GM18873 (cell line): ENCODE data around the gene PDZD2.
"Not testable (repeated sequence)": the region's sequence is repeated elsewhere in the genome, so short reads cannot be mapped to it uniquely, and the experiment has no call there.

ENCODE experiments used
- ATAC-seq: cut with Tn5 transposase; IDR thresholded peaks from one replicate; pipeline ENCODE4 v1.9.1; 2021; ENCODE audit warnings: mild to moderate bottlenecking, moderate library complexity, moderate number of reproducible peaks; ENCODE audit not compliant: unreplicated experiment, low FRiP score

The PDZD2 gene

DNA sequence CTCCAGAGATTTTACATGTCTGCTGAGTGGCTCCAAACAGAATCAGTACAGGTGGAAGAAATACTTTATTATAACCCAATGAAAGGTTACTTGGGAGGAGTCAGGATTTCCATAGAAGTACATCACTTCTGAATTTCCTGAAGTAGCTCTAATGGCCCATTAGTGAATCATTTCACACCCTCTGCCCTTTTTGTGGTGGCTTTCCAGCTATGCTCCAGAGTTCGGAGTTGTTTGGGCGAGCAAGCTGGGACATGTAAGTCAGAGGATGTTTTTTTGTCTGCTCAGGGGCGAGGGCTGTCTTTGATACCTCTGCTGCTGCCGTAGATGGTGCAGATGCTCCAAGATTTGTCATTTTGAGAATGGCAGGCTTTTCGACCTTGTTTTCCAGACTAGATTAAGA is 309.1 kb downstream of the PDZD2 start:
- no peak for ATAC-seq

DNA sequence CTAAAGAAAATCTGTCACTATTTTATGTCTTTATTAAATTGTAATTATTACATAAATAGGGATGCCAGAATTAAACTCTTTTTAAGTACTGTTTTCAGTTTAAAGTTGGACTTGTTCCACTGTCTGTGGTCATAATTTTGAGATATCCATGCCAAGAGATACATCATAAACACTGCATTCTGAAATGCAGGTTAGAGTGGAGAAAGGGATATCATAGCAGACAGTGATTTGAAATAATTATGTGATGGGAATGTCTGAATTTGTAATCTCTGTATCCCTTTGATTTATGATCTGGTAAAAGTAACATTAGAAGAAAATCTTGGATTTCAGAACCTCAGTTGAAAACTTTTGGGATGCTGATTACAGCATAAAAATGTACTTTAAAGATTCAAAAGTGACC is 313.1 kb downstream of the PDZD2 start:
- no peak for ATAC-seq

DNA sequence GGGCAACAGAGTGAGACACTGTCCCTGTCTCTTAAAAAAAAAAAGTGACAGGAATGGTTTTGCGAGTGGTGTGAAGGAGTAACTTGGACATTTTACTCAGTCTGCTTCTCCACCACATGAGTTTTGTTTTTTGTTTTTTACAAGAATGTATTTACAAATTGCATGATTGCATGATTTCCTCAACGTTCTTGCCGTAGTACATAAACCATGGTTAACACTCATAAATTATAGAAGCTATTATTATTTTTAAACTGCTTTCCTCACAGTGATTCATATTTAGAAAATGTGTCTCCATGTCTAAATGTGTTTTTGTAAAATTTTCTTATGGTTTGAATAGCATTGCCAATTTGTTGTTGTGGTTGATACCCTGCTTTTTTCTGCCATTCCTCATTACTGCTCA is 315.2 kb downstream of the PDZD2 start:
- ATAC-seq, result no peak

- no peak for ATAC-seq
Observed at GRCh38 chr5:31957151-31957550, 318.2 kb downstream of the PDZD2 start.

- ATAC-seq, result no peak
Observed at GRCh38 chr5:31962351-31962751, 323.4 kb downstream of the PDZD2 start.

DNA sequence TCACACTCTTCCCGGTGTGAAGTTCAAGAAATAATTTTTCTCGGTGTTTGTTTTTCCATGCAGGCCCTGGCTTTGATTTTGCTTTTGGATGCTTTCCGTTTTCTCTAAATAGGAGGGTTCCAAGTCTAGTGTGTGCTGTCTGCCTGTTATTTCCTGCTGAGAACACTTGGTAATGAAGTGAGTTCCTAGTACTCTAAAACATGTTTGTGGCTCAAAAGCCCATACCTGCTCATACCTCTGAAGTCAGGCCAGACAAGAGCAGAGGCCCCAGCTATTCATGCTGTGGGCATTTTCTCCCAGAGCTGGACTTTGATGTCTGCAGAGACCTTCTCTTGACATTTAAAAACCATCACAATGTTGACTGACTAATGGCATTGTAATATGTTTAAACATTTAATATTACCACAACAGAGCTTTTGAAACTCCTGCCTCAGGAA is 324.0 kb downstream of the PDZD2 start:
- no peak for ATAC-seq

DNA sequence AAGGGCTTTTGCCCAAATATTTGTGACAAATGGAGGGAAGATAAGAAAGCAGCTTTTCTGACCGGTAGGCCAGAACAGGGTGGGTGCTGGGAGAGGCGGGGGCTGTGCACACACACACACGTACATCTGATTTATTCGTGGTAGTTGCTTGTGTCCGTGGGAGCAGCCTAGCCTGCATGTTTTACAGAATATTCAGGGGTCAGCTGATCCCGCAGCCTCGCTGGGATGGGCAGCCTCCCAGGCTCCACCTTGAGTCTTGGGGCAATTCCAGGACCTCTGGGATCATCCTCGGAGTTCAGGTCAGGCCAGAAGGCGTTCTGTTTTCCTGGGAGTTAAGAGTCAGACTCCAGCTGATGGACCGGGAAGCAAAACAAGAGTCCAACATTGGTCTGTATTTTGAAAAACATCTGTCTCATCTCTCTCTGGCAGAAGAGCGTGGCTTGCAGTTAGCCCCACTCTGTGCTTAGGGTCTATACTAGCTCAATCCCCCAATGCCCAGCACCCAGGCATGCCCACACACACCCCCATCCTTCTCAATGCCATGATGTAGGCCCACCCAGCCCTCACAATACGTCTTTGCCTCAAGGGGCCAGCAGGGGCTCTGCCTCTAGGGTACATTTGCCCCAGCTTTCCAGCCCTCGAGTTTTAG is 324.6 kb downstream of the PDZD2 start:
- ATAC-seq, result no peak

DNA sequence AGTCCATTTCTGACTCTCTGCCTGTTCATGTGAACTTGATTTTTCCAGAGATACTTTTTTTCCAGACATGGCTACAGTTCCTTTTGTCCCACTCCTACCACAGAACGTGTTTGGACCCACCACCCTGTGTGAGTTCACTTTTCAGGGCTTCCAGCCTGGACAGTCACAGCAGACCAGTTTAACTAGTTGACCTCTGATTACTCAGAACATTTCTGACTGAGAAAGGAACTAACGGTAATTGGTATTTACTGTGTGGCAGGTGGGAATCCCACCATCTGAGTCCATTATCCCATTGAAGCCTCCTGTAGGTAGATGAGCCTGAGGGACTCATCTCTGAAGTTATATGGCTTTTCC is 325.1 kb downstream of the PDZD2 start:
- ATAC-seq, result no peak

DNA sequence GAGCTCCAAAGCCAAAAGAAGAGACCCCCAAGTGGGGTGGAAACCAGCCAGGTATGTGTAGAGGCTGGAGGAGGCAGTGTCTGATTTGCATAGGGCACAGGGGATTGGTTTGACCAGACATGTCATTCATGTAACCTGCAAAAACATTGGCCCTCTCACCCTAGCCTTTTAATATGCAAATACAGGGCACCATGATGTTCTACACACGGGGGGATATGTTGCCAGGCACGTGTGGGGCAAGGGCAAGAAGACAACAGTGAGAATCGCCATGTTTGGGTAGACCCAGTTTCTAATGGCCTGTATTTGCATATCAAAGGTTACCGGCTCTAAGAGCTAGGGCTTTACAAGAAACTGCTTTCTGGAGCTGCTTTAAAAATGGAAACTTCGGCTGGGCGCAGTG is 326.3 kb downstream of the PDZD2 start:
- no peak for ATAC-seq

DNA sequence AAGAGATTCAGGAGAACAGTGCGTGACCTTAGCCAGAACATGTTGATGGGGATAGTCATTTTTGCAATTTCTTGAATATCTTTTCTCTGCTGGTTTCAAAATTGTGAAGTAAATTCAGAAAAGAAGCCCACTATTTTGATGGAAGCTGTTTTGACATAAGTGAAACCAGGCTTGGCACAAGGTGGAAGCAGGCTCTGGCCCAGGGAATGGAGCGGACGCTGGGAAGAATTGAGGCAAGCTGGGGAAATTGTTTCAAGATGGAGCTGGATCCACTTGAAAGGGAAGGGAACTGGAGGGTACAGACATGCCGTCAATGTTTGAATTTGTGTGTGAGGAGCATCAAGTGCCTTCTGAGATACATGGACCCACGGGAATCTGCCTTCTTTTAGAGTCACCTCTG is 328.0 kb downstream of the PDZD2 start:
- ATAC-seq, result no peak

DNA sequence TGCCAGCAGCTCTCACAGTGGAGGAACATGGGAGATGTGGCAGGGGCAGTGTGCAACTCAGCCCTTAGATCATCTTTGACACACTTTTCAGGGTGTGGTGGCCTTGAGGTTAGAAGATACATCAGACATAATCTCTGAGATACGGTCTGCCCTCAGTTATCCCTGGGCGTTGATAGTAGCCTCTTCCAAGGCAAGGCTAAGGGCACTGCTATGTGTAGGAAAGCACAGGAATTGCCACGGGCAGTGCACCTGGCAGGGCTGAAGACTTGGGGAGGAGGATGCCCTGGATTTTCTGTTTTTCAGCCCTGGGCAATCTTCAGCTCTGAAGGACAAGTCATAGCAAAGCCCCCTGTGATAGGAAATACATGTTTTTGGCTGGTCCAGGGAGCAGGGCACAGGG is 328.5 kb downstream of the PDZD2 start:
- ATAC-seq, result no peak

DNA sequence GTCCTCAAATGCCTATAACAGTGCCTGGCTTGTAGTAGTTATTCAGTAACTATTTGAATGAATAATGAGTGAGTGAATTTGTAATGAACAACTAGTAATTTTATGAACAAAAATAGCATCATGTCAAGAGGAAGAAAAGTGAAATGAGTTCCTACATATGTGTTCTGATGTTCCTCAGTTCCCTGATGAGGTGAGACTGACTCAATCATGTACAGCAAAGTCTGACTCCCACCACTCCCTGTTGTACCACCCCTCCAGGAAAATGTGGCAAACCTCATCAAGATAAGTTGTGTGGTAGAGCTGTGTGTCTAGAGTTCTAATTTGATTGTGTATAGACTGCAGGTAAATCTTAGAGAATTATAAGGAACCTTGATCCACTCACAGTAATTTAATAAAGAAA is 333.6 kb downstream of the PDZD2 start:
- no peak for ATAC-seq

DNA sequence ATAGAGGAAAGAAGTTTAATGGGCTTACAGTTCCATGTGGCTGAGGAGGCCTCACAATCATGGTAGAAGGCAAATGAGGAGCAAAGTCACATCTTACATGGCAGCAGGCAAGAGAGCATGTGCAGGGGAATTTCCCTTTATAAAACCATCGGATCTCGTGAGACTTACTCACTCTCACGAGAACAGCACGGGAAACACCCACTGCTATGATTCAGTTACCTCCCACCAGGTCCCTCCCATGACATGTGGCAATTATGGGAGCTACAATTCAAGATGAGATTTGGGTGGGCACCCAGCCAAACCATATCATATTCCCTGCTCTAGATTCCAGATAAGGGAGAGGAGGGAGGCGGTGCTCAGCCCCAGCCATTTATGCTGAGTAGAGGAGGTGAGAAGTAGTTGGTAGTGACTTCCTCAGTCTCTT is 336.3 kb downstream of the PDZD2 start:
- not testable (repeated sequence) for ATAC-seq

DNA sequence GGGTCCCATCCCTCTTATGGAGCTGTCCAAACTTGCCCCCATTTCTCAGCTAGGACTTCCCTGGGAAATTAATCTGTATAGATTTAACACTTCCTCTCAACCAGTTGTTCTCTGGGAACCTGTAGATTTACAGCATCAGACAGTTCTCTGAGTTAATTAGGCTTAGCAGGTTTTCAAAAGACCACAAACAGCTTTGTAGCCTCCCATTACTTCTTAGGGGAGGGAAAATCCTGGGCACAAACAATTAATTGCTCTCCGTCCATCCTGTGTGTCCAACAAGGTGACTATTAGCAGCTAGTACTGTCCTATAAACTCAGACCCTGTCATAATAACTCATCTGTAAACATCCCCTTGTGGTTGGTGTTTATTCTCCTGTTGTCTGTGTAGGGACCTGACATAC is 337.2 kb downstream of the PDZD2 start:
- no peak for ATAC-seq

DNA sequence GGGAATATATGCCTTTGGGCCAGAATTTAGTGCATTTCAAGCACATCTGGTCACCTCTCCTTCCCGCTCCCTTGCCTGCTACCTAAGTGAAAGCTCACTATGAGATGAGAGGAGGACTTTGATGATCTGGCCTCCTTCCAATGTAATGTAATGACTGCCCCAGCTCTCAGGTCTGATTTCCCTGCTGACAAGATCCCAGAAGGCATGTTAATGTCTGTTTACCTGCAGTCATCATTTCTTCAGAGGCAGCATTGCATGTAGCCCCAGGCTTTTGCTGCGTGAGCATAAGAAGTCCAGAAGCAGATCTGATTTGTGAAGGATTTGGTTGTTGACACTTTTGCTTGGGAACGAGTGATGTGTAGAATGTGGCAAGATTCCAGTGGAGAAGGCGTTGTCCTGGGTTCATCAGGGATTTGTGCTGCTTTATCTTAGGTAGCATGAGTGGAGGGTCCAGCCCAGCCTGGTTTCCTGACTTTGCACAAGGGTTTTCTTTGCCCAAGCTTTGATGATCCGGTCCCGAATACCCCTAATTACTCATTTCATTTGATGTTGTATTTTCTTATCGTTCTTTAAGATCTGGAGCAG is 342.5 kb downstream of the PDZD2 start:
- ATAC-seq, result no peak

DNA sequence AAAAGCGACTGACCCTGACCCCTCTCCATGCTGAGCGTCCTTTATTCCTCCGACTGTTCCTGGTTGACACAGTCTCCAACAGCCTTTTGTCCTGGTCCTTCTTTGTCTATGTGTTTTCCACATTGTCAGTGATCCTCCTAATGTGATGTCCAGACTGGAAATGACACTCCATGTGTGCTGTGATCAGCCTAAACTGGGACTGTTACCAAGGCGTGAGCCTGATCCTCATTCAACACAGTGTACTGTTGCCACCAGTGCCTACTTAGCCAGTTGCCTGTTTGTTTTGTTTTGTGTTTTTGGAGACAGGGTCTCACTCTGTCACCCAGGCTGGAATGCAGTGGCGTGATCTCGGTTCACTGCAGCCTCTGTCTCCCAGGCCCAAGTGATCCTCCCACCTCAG is 343.1 kb downstream of the PDZD2 start:
- ATAC-seq, result no peak

GRCh38 chr5:31982621-31983020 is 343.7 kb downstream of the PDZD2 start:
- no peak for ATAC-seq

DNA sequence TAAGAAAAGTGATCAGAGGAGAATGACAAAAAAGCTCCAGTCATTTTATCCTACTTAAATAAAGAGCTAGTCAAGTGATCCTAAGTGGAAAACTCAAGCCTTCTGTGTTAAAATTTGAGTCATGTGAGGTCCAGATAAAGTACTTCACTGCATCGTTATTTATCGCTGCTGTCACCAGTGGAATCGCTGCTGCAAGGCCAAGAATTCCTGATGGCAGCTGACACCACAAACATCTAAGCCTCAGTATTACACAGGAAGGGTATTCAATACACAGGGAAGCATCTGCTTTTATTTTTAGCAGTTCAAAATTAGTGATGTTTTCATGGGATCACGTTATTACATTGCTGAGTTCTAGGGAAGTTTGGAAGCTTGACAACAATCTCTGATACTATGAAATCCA is 344.9 kb downstream of the PDZD2 start:
- ATAC-seq, result no peak

DNA sequence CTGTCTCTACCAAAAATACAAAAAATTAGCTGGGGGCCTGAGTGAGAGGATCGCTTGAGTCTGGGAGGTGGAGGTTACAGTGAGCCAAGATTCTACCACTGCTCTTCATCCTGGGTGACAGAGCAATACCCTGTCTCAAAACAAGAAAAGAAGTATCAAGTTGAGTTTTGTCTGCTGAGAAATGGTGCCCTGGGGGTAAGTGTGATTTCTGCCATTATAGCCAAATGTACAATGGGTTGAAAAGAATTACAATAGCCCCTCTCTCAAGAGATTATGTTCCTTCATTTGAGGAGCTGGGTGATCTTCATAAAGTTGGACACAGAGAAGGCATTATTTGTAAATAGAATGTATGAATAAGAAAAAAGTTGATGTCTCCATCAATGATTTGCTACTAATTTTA is 345.8 kb downstream of the PDZD2 start:
- no peak for ATAC-seq

GRCh38 chr5:31986101-31986500 is 347.2 kb downstream of the PDZD2 start:
- no peak for ATAC-seq

DNA sequence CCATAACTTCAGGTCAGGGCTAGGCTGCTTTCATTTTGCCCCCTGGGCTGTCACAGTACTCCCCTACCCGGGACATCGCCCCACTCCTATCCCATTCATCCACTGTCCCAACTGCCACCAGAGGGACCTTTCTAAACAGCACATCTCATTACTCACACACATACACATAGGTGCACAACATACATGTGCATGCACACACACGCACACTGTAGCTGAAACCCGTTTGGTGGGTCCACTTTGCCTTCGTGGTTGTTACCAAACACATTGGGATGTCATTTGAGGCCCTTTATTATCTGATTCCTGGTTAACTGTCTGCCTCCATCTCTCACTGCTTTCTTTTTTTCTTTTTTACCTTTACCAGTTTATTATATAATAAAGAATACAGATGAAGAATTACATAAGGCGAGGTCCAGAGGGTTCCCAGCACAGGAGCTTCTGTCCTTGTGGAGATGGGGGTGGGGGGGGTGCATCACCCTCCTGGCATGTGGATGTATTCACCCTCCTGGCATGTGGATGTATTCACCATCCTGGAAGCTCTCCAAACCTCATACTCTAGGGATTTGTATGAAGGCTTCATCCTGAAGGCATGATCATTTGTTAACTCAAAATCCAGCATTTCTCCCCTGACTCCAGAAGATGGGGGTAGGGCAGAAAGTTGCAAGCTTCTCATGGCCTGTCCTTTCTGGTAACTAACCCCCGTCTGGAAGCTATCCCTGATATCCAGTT is 349.2 kb downstream of the PDZD2 start:
- ATAC-seq, result no peak

GRCh38 chr5:31990081-31990650 is 351.2 kb downstream of the PDZD2 start:
- no peak for ATAC-seq
